Measurements from ENCODE around the gene DBR1.

DBR1 gene

GRCh38 chr3:138187296-138188012 is 12.7 kb upstream of the DBR1 start, which contains the start of gene ARMC8:
TSS of gene ARMC8 (plus strand) at chr3:138187301. CDS start at chr3:138187555, 254 bp downstream.
- TF ChIP-seq CTCF (IDR thresholded peaks at IDR 0.05; ENCODE audit: low read depth, low read length, missing control alignments): no peak
- peak within 1 kb of the TSS; percentile 100 for H3K4me3 ChIP-seq (ENCODE audit: low read depth, low read length)
- DNase-seq (ENCODE audit: low read depth): no peak

- H3K4me3 ChIP-seq (ENCODE audit: low read depth, low read length): peak overlapping the region; percentile 100
- TF ChIP-seq CTCF (IDR thresholded peaks at IDR 0.05; ENCODE audit: low read depth, low read length, missing control alignments): no peak
- DNase-seq (ENCODE audit: low read depth): peak; percentile 72
These were observed 12.1 kb upstream of the DBR1 start for GRCh38 chr3:138186803-138187295.

GRCh38 chr3:138186221-138186620 is 11.5 kb upstream of the DBR1 start:
- no peak overlapping the region for H3K4me3 ChIP-seq (ENCODE audit: low read depth, low read length)
- no peak for TF ChIP-seq CTCF (IDR thresholded peaks at IDR 0.05; ENCODE audit: low read depth, low read length, missing control alignments)
- no peak for DNase-seq (ENCODE audit: low read depth)

- H3K4me3 ChIP-seq (ENCODE audit: low read depth, low read length): no peak overlapping the region
- DNase-seq (ENCODE audit: low read depth): no peak
- no peak for TF ChIP-seq CTCF (IDR thresholded peaks at IDR 0.05; ENCODE audit: low read depth, low read length, missing control alignments)
These were observed 10.3 kb upstream of the DBR1 start for GRCh38 chr3:138184994-138185393.

- no peak for DNase-seq (ENCODE audit: low read depth)
- no peak overlapping the region for H3K4me3 ChIP-seq (ENCODE audit: low read depth, low read length)
- TF ChIP-seq CTCF (IDR thresholded peaks at IDR 0.05; ENCODE audit: low read depth, low read length, missing control alignments): peak; percentile 42
These were observed 5.8 kb upstream of the DBR1 start for GRCh38 chr3:138180375-138181029.

- no peak for DNase-seq (ENCODE audit: low read depth)
- peak overlapping the region; percentile 78 for H3K4me3 ChIP-seq (ENCODE audit: low read depth, low read length)
- TF ChIP-seq CTCF (IDR thresholded peaks at IDR 0.05; ENCODE audit: low read depth, low read length, missing control alignments): no peak
These were observed 826 bp downstream of the DBR1 start for GRCh38 chr3:138173769-138174420.

Measured in GM12864 (cell line).